GM12801 (cell line): Measurements from ENCODE around the gene STX3.

Experiments used
- CTCF ChIP-seq: IDR thresholded peaks from one replicate; pipeline ENCODE4 v1.5.1; 2011; ENCODE audit warnings: control low read depth; ENCODE audit not compliant: insufficient read length; ENCODE audit errors: extremely low read depth

STX3 gene

GRCh38 chr11:59778122-59778521 is 22.9 kb downstream of the STX3 start:
- no peak for TF ChIP-seq CTCF

- no peak for TF ChIP-seq CTCF
Observed at GRCh38 chr11:59779487-59779886, 24.3 kb downstream of the STX3 start.

DNA sequence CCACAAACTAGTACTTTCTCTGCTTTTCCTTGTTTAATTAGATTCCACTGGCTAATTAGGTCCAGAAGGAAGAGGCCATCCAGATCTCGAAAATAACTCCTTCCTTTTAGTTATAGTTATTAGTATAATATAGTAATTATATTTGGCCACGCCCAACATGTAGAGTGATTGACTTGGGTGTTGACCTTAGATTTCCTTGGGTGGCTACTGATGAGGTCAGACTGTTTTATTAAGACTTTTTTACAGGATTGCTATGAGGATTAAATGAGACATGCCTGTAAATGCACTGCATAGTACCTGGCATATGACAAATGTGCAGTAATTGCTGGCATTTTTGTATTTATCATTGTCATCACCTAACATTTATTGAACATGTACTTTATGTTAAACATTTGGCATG is 26.9 kb downstream of the STX3 start:
- TF ChIP-seq CTCF, result no peak

- TF ChIP-seq CTCF, result no peak
Observed at GRCh38 chr11:59783632-59784090, 28.5 kb downstream of the STX3 start.

DNA sequence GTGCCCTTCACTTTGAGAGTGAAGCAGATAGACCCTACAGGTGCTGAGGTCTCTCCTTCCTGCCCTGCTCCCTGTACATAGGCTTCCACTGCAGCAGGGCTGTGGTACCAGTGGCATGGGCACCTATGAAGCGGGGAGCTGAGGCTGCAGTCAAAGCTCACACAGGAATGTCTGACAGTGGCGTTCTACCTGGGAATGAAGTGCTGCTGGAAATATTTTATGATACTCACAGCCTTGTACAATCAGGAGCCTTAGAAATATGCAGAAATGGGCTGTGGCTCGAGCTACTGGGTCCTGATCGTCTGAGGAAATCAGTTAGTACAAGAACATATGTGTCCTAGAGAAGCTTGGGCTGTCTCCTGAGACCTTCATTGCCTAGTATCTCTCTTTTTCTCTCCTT is 30.6 kb downstream of the STX3 start:
- TF ChIP-seq CTCF, result no peak

GRCh38 chr11:59787255-59787588 is 32.0 kb downstream of the STX3 start:
- no peak for TF ChIP-seq CTCF

DNA sequence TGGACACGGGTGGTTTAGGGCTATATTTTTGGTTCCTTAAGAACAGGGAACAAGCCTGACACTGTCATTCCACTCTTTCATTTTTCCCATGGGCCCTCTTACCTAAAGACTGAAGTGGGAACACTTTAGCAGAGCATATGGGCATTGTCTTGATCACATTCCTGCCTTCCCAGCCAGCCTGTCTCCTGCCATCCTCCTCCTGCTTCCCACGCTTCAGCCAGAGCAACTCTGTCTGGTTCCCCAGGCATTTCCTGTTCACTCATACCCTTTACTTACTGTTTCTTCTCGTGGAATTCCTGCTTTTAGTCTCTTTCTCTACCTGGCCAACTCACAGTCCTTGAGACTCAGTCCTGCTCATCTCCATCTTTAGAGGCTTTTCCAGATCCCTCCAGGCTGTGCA is 32.6 kb downstream of the STX3 start:
- TF ChIP-seq CTCF, result no peak

- TF ChIP-seq CTCF, result no peak
Observed at GRCh38 chr11:59791639-59792038, 36.5 kb downstream of the STX3 start.
